ENCODE measurements around the gene ASCL5. TPM values are rescaled to one million over a fixed set of nuclear protein-coding genes. Genes with fewer than 3 reads are reported as not detected.

Gene ASCL5
- total and polyA plus RNA-seq, 2 experiments from 2014 or later: not detected

DNA sequence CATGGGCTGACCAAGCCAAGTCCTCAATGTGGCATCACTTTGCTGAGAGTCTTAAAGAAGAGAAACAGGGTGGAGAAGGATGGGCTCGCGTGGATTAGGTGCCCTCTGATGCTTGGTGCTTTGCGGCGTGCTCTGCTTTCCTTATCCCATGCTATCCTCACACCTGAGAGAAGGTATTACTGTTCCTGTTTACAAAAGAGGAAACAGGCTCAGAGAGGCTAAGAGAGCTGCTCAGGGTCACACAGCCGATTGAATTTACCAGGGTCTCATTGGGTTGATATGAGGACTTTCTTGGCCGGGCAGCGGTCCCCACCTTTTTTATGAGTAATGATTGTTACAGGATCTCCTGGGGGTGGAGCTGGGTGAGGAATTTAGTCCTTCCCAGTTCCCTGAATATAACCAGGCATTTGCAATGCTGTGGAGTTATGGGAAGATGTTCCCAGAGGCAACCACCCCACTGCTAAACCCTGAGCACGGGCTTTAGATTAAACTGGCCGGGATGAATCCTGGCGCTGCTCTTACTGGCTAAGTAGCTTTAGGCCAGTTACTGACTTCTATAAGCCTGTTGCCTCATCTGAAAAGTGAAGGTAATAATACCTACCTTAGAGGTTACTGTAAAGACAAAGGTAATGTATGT is 4.5 kb downstream of the ASCL5 start:
- Histone ChIP-seq H3K4me3 (no peak overlapping the region), H2AFZ (no peak overlapping the region), H4K20me1 (ENCODE audit: insufficient read depth, poor library complexity, severe bottlenecking) (no peaks in the 10 kb centered on the region), H3K27ac (no peak overlapping the region), H3K4me1 (ENCODE audit: insufficient read depth) (no peaks in the 10 kb centered on the region), H3K36me3 (replicated peaks; ENCODE audit: insufficient read depth, low read depth) (no peaks in the 10 kb centered on the region), H3K9me3 (ENCODE audit: low read depth) (no peaks in the 10 kb centered on the region), H3K4me2 (no peak overlapping the region), H3K9me2 (replicated peaks; ENCODE audit: insufficient read depth) (no peaks in the 10 kb centered on the region), H3K27me3 (peaks cover 30% of the 10 kb centered on the region), H3K79me2 (no peaks in the 10 kb centered on the region)
- WGBS (ENCODE audit: low lambda C conversion rate, missing lambda C conversion rate): 86% methylated on average over 10 of the region's 10 CpGs
- TF ChIP-seq EZH2phosphoT487 (IDR thresholded peaks at IDR 0.05; ENCODE audit: low read depth, severe bottlenecking, unreplicated experiment) (no peak), EZH2 (IDR thresholded peaks at IDR 0.05; ENCODE audit: borderline replicate concordance) (no peak)
- TF ChIP-seq, protein P1, sequence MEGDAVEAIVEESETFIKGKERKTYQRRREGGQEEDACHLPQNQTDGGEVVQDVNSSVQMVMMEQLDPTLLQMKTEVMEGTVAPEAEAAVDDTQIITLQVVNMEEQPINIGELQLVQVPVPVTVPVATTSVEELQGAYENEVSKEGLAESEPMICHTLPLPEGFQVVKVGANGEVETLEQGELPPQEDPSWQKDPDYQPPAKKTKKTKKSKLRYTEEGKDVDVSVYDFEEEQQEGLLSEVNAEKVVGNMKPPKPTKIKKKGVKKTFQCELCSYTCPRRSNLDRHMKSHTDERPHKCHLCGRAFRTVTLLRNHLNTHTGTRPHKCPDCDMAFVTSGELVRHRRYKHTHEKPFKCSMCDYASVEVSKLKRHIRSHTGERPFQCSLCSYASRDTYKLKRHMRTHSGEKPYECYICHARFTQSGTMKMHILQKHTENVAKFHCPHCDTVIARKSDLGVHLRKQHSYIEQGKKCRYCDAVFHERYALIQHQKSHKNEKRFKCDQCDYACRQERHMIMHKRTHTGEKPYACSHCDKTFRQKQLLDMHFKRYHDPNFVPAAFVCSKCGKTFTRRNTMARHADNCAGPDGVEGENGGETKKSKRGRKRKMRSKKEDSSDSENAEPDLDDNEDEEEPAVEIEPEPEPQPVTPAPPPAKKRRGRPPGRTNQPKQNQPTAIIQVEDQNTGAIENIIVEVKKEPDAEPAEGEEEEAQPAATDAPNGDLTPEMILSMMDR (IDR thresholded peaks at IDR 0.05; ENCODE audit: poor library complexity): no peak
- no peak for DNase-seq (ENCODE audit: low spot score)

DNA sequence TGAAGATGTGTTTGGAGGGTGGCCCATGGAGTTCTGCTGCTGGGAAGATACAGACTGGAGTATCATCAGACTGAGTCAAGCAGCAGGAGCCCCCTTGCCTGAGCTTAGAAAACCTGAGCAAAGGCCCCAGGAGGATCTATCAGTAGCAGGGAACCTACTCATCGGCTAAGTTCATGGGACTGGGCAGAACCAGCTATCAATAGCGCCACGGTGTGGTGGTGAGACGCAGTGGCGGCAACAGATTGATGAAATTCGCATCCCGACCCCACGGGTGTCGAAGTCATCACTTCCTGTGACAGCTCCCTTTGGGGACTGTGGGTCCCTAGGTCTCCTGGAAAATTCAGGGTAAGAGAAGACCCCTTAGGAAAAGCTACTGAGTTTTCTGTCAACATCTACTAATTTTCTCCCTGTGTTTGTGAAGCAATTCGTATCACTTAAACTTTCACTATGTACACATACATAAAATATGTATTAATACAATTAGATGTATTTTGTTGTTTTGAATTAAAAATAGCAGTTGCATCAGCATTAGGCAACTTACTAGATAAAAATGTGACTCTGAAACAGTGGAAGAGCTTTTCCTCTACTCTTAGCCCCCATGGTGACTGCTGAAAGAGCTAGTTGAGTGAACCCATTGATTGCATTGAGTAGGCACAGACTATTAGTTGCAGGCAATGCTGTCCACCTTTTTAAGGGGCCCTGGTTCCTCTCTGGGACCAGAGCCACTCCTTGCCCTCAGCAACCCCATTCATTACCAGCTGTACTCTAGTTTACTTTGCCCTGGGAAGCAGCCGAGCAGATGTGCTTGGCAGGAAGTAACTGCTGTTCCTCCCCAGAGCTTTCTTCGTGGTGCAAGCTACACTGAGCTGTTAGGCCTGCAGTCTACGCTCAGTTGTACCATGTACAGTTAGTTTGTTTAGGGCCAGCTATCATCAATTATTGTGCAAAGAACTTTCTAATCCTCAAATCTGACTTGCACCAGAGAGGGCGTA is 7.5 kb downstream of the ASCL5 start:
- Histone ChIP-seq H4K20me1 (ENCODE audit: insufficient read depth, poor library complexity, severe bottlenecking) (no peaks in the 10 kb centered on the region), H3K4me2 (no peak overlapping the region), H3K27ac (no peak overlapping the region), H3K9me2 (replicated peaks; ENCODE audit: insufficient read depth) (no peaks in the 10 kb centered on the region), H3K79me2 (no peaks in the 10 kb centered on the region), H3K4me1 (ENCODE audit: insufficient read depth) (no peaks in the 10 kb centered on the region), H3K4me3 (no peak overlapping the region), H3K36me3 (replicated peaks; ENCODE audit: insufficient read depth, low read depth) (no peaks in the 10 kb centered on the region), H3K9me3 (ENCODE audit: low read depth) (no peaks in the 10 kb centered on the region), H3K27me3 (peaks cover 46% of the 10 kb centered on the region), H2AFZ (no peak overlapping the region)
- DNase-seq (ENCODE audit: low spot score): peak; percentile 50
- no peak for TF ChIP-seq EZH2phosphoT487 (IDR thresholded peaks at IDR 0.05; ENCODE audit: low read depth, severe bottlenecking, unreplicated experiment)
- TF ChIP-seq, protein P1 (IDR thresholded peaks at IDR 0.05; ENCODE audit: poor library complexity): peak; percentile 55
- WGBS (ENCODE audit: low lambda C conversion rate, missing lambda C conversion rate): 33% methylated on average over 14 of the region's 14 CpGs

DNA sequence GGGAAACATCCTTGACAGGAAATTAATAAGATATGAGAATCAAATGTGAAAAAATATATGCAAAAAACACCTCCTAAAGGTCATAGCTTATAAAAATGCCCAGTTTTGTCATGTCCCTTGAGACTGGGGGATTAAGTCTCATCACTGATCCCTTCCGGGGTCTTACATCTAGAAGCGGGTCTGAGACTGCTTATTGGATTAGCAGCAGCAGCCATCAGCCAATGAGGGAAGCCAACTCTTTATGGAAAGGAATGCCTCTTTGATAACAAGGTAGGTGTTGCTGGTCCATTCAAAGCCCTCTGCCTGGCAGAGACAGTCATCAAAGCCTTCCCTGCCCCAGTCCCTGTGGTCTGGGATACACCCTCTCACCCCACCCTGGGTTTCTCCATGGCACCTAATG is 10.9 kb downstream of the ASCL5 start:
- no peak for DNase-seq (ENCODE audit: low spot score)
- Histone ChIP-seq H3K4me1 (ENCODE audit: insufficient read depth) (no peaks in the 10 kb centered on the region), H3K79me2 (no peaks in the 10 kb centered on the region), H3K4me2 (no peak overlapping the region), H3K9me3 (ENCODE audit: low read depth) (no peaks in the 10 kb centered on the region), H3K9me2 (replicated peaks; ENCODE audit: insufficient read depth) (no peaks in the 10 kb centered on the region), H2AFZ (no peak overlapping the region), H3K4me3 (no peak overlapping the region), H3K27ac (no peak overlapping the region), H3K36me3 (replicated peaks; ENCODE audit: insufficient read depth, low read depth) (no peaks in the 10 kb centered on the region), H4K20me1 (ENCODE audit: insufficient read depth, poor library complexity, severe bottlenecking) (no peaks in the 10 kb centered on the region), H3K27me3 (peaks cover 34% of the 10 kb centered on the region)
- 72% methylated on average over 2 of the region's 2 CpGs for WGBS (ENCODE audit: low lambda C conversion rate, missing lambda C conversion rate)
- TF ChIP-seq, protein P1 (IDR thresholded peaks at IDR 0.05; ENCODE audit: poor library complexity): no peak
- TF ChIP-seq EZH2 (IDR thresholded peaks at IDR 0.05; ENCODE audit: borderline replicate concordance): no peak
- no peak for TF ChIP-seq EZH2phosphoT487 (IDR thresholded peaks at IDR 0.05; ENCODE audit: low read depth, severe bottlenecking, unreplicated experiment)
